GM18499 (cell line): Measurements from ENCODE around the gene GBE1.

Experiments
- ATAC-seq: cut with Tn5 transposase; IDR thresholded peaks from one replicate; pipeline ENCODE4 v1.9.1; 2021; ENCODE audit warnings: moderate number of reproducible peaks; ENCODE audit not compliant: insufficient read depth, unreplicated experiment

GBE1 gene

DNA sequence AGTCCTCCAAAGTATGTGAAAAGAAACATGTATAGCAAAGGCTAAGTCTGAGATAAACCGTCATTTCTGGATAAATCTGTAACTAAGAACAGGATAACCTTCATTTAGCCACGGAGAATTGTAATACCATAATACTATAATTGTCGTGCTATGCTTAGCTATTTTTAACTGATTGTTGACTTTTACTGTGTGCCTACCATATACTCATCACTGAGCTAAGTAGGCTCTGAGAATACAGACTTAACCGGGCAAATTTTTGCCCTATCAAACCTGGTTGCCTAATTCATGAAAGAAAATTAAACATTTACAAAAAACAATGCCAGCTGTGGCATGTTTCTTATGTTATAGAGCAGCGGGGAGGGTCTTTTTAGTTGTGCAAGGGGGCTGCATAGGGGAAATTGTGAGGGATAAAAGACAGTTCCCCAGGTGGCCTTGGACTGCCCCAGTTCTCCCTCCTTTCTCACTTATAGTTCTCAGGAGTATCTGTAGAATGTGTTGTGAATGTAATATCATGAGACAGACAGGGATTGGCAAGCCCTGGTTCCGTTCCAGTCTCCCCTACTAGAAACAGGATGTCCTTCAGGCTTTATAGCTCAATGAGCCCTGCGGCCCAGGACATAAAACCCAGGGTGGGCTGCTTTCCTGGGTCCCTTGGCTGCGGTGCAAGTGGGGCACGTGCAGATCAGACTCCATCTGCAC is 318.5 kb downstream of the GBE1 start:
- no peak for ATAC-seq

DNA sequence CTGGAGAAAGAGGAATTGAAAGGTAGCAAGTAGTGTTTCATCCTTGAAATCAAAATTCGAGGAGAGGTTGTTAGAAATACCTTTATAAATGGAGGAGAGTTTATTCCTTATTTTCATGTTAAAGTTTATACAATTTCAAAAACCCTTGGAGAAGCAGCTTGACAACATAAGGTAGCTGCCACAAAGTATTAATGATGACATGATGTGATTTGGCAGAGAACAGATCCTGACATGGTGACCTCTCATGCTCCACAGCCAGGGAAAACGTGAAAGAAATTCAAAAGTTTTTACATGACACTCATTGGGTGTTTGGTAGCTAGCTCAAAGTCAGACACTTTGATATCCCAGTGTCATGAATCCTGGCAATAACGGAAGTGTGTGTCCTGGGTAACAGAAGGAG is 320.8 kb downstream of the GBE1 start:
- no peak for ATAC-seq
